NCI-H526 treated with DMSO at 0.1 percent for 48 hours (cell line): ENCODE results near the gene BRMS1L.
A peak's percentile ranks its signal among the peaks of the same experiment; 100 is the strongest.
"Not testable (repeated sequence)": the region's sequence is repeated elsewhere in the genome, so short reads cannot be mapped to it uniquely, and the experiment has no call there.

ENCODE experiments used
- DNase-seq: peaks from one replicate; lab custom pipeline; 2025; lab: John Stamatoyannopoulos, UW

Gene BRMS1L

GRCh38 chr14:35821564-35822411 is 4.3 kb upstream of the BRMS1L start:
- peak; percentile 18 for DNase-seq

- DNase-seq: no peak
Observed at GRCh38 chr14:35822501-35822900, 3.6 kb upstream of the BRMS1L start.

GRCh38 chr14:35824446-35825165 is 1.5 kb upstream of the BRMS1L start:
- not testable (repeated sequence) for DNase-seq

GRCh38 chr14:35825968-35826217 is 245 bp upstream of the BRMS1L start:
- DNase-seq: no peak

- no peak for DNase-seq
Observed at GRCh38 chr14:35826952-35827416, 846 bp downstream of the BRMS1L start.

GRCh38 chr14:35827678-35828472 is 1.7 kb downstream of the BRMS1L start:
- no peak for DNase-seq

GRCh38 chr14:35829449-35829848 is 3.3 kb downstream of the BRMS1L start:
- DNase-seq: no peak

- no peak for DNase-seq
Observed at GRCh38 chr14:35835208-35835982, 9.3 kb downstream of the BRMS1L start.

GRCh38 chr14:35841704-35842103 is 15.6 kb downstream of the BRMS1L start:
- not testable (repeated sequence) for DNase-seq

- DNase-seq: not testable (repeated sequence)
Observed at GRCh38 chr14:35842245-35842644, 16.1 kb downstream of the BRMS1L start.

GRCh38 chr14:35844494-35844893 is 18.4 kb downstream of the BRMS1L start:
- DNase-seq: no peak

GRCh38 chr14:35847636-35848035 is 21.5 kb downstream of the BRMS1L start:
- DNase-seq: no peak

- no peak for DNase-seq
Observed at GRCh38 chr14:35849122-35849521, 23.0 kb downstream of the BRMS1L start.

GRCh38 chr14:35851823-35852222 is 25.7 kb downstream of the BRMS1L start:
- DNase-seq: no peak

GRCh38 chr14:35853225-35853624 is 27.1 kb downstream of the BRMS1L start:
- no peak for DNase-seq

- no peak for DNase-seq
Observed at GRCh38 chr14:35854696-35855270, 28.6 kb downstream of the BRMS1L start.

- DNase-seq: no peak
Observed at GRCh38 chr14:35855876-35856481, 29.8 kb downstream of the BRMS1L start.

GRCh38 chr14:35858521-35859209 is 32.5 kb downstream of the BRMS1L start:
- DNase-seq: no peak

GRCh38 chr14:35861204-35861868 is 35.2 kb downstream of the BRMS1L start:
- no peak for DNase-seq
